ENCODE measurements around the gene TXNDC17. TPM values are rescaled to one million over a fixed set of nuclear protein-coding genes. Genes with fewer than 3 reads are reported as not detected.

Gene TXNDC17
- total and polyA plus RNA-seq, 7 donors: 27.5 to 159 (median 41.1) TPM

DNA sequence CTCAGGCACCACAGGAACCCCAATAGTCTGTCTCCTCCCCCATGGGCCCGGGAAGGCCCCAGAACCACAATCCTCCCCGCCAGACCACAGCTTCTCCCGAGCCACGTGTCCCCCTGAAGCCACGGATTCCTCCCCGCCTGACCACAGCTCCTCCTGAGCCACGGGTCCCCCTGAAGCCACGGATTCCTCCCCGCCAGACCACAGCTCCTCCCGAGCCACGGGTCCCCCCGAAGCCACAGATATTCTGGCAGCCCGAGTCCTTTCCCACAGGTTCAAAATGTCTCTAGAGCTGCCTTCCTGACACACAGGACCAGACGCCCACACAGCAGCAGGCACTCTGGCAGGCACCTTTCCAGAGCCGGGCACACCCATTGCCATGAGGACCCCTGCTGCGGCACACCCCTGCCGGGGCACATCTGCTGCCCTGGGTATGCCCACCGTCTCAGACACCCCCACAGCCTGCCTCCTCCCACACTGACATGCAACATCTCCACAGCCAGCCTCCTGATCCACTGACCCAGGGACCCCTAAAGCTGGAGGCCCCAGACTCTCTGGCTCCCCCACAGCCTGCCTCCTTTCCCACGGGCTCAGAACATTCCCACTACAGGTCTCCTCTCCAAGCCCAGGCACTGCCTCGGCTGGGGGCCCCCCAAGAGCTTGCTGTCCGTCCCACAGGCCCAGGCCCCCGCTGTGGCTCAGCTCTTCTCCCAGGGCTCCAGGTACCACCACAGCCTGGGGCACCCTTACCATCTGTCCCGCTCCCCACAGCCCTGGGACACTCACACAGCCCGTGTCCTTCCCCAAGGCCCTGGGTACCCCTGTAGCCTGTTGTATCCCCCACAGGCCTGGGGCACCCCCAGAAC lies 2.6 kb upstream of the TXNDC17 start:
- no peak overlapping the region for H3K4me3 ChIP-seq
- ATAC-seq (no peak), DNase-seq (no peak)
- intact Hi-C loops (cut with DNase I): no loop called here
- no peaks in the 10 kb centered on the region for H3K9me3 ChIP-seq
- peaks cover 0 to 24% of the 10 kb centered on the region in 2 donors for H3K36me3 ChIP-seq (ENCODE audit: insufficient read depth in 1 of 2, low read depth in 1 of 2)
- H3K27me3 ChIP-seq (ENCODE audit: insufficient read depth in 3 of 3, low read length in 2 of 3): no peaks in the 10 kb centered on the region
- no peak for TF ChIP-seq CTCF (IDR thresholded peaks at IDR 0.05)
- 80 to 81% (median 80%) methylated on average over 23 to 24 of the region's 24 CpGs for WGBS, 3 donors
- peaks cover 13% of the 10 kb centered on the region for H3K4me1 ChIP-seq
- no peak overlapping the region for H3K27ac ChIP-seq

DNA sequence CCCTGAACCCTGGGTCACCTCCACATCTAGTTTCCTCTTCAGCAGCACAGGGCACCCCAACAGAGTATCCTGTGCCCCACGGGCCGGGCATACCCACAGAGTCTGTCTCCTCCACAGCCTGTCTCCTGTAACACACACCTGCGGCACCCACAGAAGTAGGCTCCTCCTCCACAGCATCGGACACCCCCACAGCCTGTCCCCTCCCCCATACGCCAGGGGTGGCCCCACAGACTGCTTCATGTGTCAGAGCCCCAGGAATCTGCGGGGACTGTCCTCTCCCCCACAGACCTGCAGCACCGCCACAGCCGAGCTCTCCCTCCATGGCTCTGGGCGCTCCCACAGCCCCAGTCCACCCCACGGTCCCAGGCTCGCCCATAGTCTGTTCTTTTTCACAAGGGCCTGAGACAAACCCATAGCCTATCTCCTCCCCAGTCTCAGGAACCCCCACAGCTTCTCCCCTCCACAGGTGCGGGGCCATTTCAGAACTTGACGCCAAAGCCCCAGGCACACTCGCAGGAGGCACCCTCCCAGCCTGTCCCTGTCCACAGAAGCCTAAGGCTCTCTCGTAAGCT lies 1.8 kb upstream of the TXNDC17 start:
- H3K4me3 ChIP-seq: peak overlapping the region; percentile 80
- no peak overlapping the region for H3K27ac ChIP-seq
- ATAC-seq (no peak), DNase-seq (no peak)
- peaks cover 13% of the 10 kb centered on the region for H3K4me1 ChIP-seq
- H3K9me3 ChIP-seq: no peaks in the 10 kb centered on the region
- 49 to 63% (median 53%) methylated on average over 14 to 15 of the region's 15 CpGs for WGBS, 3 donors
- intact Hi-C loops (cut with DNase I): no loop called here
- no peaks in the 10 kb centered on the region for H3K27me3 ChIP-seq (ENCODE audit: insufficient read depth in 3 of 3, low read length in 2 of 3)
- H3K36me3 ChIP-seq (ENCODE audit: insufficient read depth in 1 of 2, low read depth in 1 of 2): peaks cover 5 to 24% of the 10 kb centered on the region in 2 donors
- TF ChIP-seq CTCF (IDR thresholded peaks at IDR 0.05): no peak

DNA sequence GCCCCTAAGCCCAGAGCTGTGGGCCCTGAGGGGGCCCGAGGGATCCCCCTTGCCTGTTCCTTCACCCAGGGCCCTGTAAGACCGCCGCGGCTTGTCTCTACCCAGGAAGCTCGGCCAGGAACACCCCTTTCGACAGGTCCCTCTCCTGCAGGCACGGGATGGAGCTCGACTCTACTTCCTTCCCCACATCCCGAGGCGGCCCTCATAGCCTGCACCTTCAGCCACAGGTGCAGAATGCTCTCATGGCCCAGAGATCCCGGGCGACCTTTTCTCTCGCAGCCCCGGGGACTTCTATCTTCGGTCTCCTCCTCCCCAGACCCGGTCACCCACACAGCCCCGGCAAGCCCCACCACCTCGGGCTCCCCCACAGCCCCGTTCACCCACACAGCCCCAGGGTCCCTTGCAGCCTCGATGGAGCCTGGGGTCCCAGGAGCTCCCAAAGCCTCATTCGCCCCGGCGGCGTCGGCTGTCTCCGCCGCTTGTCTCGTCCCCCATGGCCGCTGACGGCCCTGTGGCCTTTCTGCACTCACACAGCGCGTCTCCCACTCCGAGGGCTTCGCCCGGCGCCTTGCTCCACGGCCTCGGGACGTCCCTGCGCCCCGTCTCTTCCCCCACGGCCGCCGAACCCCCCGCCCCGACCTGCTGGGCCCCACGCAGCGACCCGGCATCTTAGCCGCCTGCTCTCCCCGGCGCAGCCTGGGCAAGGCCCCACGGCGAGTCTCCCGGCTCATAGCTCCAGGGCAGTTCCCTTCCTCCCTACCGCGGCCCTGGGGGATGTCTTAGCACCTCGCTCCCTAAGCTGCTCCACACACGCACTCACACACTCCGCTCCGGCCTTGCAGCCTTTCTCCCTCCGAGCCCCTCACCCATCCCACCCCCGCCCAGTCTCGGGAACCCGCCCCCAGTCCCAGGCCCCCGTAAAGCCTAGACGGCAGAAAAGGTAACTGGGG lies 999 bp upstream of the TXNDC17 start:
- intact Hi-C loops (cut with DNase I): loop anchor here (10.0 kb wide), 1 partner anchor 165 kb away; no protein-coding TSS in a partner anchor
- Histone ChIP-seq H3K9me3 (no peaks in the 10 kb centered on the region), H3K4me3 (peak overlapping the region; percentile 80), H3K27ac (peak overlapping the region; percentile 82), H3K36me3 (ENCODE audit: insufficient read depth in 1 of 2, low read depth in 1 of 2) (peaks cover 5 to 25% of the 10 kb centered on the region in 2 donors), H3K27me3 (ENCODE audit: insufficient read depth in 3 of 3, low read length in 2 of 3) (no peaks in the 10 kb centered on the region), H3K4me1 (peaks cover 13% of the 10 kb centered on the region)
- WGBS, 3 donors: 1% methylated on average over 61 to 67 of the region's 67 CpGs
- peak; percentile 47 to 68 for DNase-seq
- ATAC-seq: peak; percentile 28 to 60 (median 40)
- TF ChIP-seq CTCF (IDR thresholded peaks at IDR 0.05): no peak

- peak overlapping the region; percentile 82 for H3K27ac ChIP-seq
- no peaks in the 10 kb centered on the region for H3K27me3 ChIP-seq (ENCODE audit: insufficient read depth in 3 of 3, low read length in 2 of 3)
- DNase-seq (no peak), ATAC-seq (peak in 3 of 4 donors; percentile 11 to 22 (median 20))
- peaks cover 13% of the 10 kb centered on the region for H3K4me1 ChIP-seq
- H3K9me3 ChIP-seq: no peaks in the 10 kb centered on the region
- no peak for TF ChIP-seq CTCF (IDR thresholded peaks at IDR 0.05)
- peaks cover 5 to 40% of the 10 kb centered on the region in 2 donors for H3K36me3 ChIP-seq (ENCODE audit: insufficient read depth in 1 of 2, low read depth in 1 of 2)
- intact Hi-C loops (cut with DNase I): loop anchor here (10.0 kb wide), 1 partner anchor 167 kb away; no protein-coding TSS in a partner anchor
- peak overlapping the region; percentile 80 for H3K4me3 ChIP-seq
- 2 to 3% (median 3%) methylated on average over 20 of the region's 20 CpGs for WGBS, 3 donors
Measured at GRCh38 chr17:6641247-6641863, 495 bp downstream of the TXNDC17 start.

Data from psoas muscle (tissue), 8 donors.